ENCODE data around the gene GALNTL6. TPM values are rescaled to one million over a fixed set of nuclear protein-coding genes. Genes with fewer than 3 reads are reported as not detected.
"Not testable (repeated sequence)": the region's sequence is repeated elsewhere in the genome, so short reads cannot be mapped to it uniquely, and the experiment has no call there.

The GALNTL6 gene
- total RNA-seq, 1 donor from 2014 or later = not detected

GRCh38 chr4:172869621-172870268, 1056.5 kb downstream of the GALNTL6 start:
- no peak overlapping the region for H3K4me3 Mint-ChIP-seq
- no peak overlapping the region for H3K27ac Mint-ChIP-seq
- H3K4me1 Mint-ChIP-seq = no peaks in the 10 kb centered on the region
- H3K9me3 Mint-ChIP-seq = no peaks in the 10 kb centered on the region
- DNase-seq = no peak
- intact Hi-C loops (cut with micrococcal nuclease) = no loop called here
- H3K36me3 Mint-ChIP-seq (ENCODE audit: low read depth) = no peaks in the 10 kb centered on the region
- H3K27me3 Mint-ChIP-seq = no peaks in the 10 kb centered on the region

GRCh38 chr4:172871381-172871780, 1058.2 kb downstream of the GALNTL6 start:
- DNase-seq = no peak
- intact Hi-C loops (cut with micrococcal nuclease) = no loop called here
- no peaks in the 10 kb centered on the region for H3K36me3 Mint-ChIP-seq (ENCODE audit: low read depth)
- H3K4me1 Mint-ChIP-seq = no peaks in the 10 kb centered on the region
- H3K27ac Mint-ChIP-seq = no peak overlapping the region
- H3K4me3 Mint-ChIP-seq = no peak overlapping the region
- no peaks in the 10 kb centered on the region for H3K9me3 Mint-ChIP-seq
- H3K27me3 Mint-ChIP-seq = no peaks in the 10 kb centered on the region

GRCh38 chr4:172874944-172875343, 1061.7 kb downstream of the GALNTL6 start:
- Mint-ChIP-seq H3K9me3 (no peaks in the 10 kb centered on the region), H3K4me1 (no peaks in the 10 kb centered on the region), H3K36me3 (ENCODE audit: low read depth) (no peaks in the 10 kb centered on the region), H3K27ac (no peak overlapping the region), H3K27me3 (no peaks in the 10 kb centered on the region), H3K4me3 (no peak overlapping the region)
- intact Hi-C loops (cut with micrococcal nuclease) = no loop called here
- DNase-seq = no peak

GRCh38 chr4:172876394-172876793, 1063.2 kb downstream of the GALNTL6 start:
- Mint-ChIP-seq H3K27ac (no peak overlapping the region), H3K4me1 (no peaks in the 10 kb centered on the region), H3K4me3 (no peak overlapping the region), H3K27me3 (no peaks in the 10 kb centered on the region), H3K36me3 (ENCODE audit: low read depth) (no peaks in the 10 kb centered on the region), H3K9me3 (no peaks in the 10 kb centered on the region)
- no peak for DNase-seq
- intact Hi-C loops (cut with micrococcal nuclease) = no loop called here

- no peak overlapping the region for H3K27ac Mint-ChIP-seq
- DNase-seq = no peak
- H3K4me1 Mint-ChIP-seq = no peaks in the 10 kb centered on the region
These were observed 1068.4 kb downstream of the GALNTL6 start for GRCh38 chr4:172881645-172882044.

GRCh38 chr4:172887358-172887757, 1074.2 kb downstream of the GALNTL6 start:
- H3K4me1 Mint-ChIP-seq; intact Hi-C loops (cut with micrococcal nuclease); H3K27me3 Mint-ChIP-seq; H3K27ac Mint-ChIP-seq; H3K4me3 Mint-ChIP-seq; DNase-seq; H3K9me3 Mint-ChIP-seq; H3K36me3 Mint-ChIP-seq (ENCODE audit: low read depth): not testable (repeated sequence)

More at GRCh38 chr4:172881645-172882044, 1068.4 kb downstream of the GALNTL6 start:
- no peaks in the 10 kb centered on the region for H3K36me3 Mint-ChIP-seq (ENCODE audit: low read depth)
- H3K4me3 Mint-ChIP-seq = no peak overlapping the region
- intact Hi-C loops (cut with micrococcal nuclease) = no loop called here
- H3K9me3 Mint-ChIP-seq = peaks cover 4% of the 10 kb centered on the region
- no peaks in the 10 kb centered on the region for H3K27me3 Mint-ChIP-seq

- no peak overlapping the region for H3K27ac Mint-ChIP-seq
- H3K27me3 Mint-ChIP-seq = no peaks in the 10 kb centered on the region
- no peak for DNase-seq
- H3K36me3 Mint-ChIP-seq (ENCODE audit: low read depth) = no peaks in the 10 kb centered on the region
- intact Hi-C loops (cut with micrococcal nuclease) = no loop called here
- no peaks in the 10 kb centered on the region for H3K4me1 Mint-ChIP-seq
- peaks cover 7% of the 10 kb centered on the region for H3K9me3 Mint-ChIP-seq
- H3K4me3 Mint-ChIP-seq = no peak overlapping the region
These were observed 1074.8 kb downstream of the GALNTL6 start for GRCh38 chr4:172887959-172888358.

- peaks cover 3% of the 10 kb centered on the region for H3K9me3 Mint-ChIP-seq
- intact Hi-C loops (cut with micrococcal nuclease) = no loop called here
- H3K4me3 Mint-ChIP-seq = no peak overlapping the region
- no peaks in the 10 kb centered on the region for H3K27me3 Mint-ChIP-seq
- H3K4me1 Mint-ChIP-seq = no peaks in the 10 kb centered on the region
- DNase-seq = no peak
- H3K27ac Mint-ChIP-seq = no peak overlapping the region
- no peaks in the 10 kb centered on the region for H3K36me3 Mint-ChIP-seq (ENCODE audit: low read depth)
These were observed 1079.1 kb downstream of the GALNTL6 start for GRCh38 chr4:172892300-172892699.

- Mint-ChIP-seq H3K27me3 (no peaks in the 10 kb centered on the region), H3K4me3 (no peak overlapping the region), H3K9me3 (no peaks in the 10 kb centered on the region), H3K27ac (no peak overlapping the region), H3K4me1 (no peaks in the 10 kb centered on the region), H3K36me3 (ENCODE audit: low read depth) (no peaks in the 10 kb centered on the region)
- intact Hi-C loops (cut with micrococcal nuclease) = no loop called here
- DNase-seq = no peak
These were observed 1082.5 kb downstream of the GALNTL6 start for GRCh38 chr4:172895699-172896098.

- Mint-ChIP-seq H3K9me3 (no peaks in the 10 kb centered on the region), H3K27ac (no peak overlapping the region), H3K4me1 (no peaks in the 10 kb centered on the region), H3K27me3 (no peaks in the 10 kb centered on the region), H3K4me3 (no peak overlapping the region), H3K36me3 (ENCODE audit: low read depth) (no peaks in the 10 kb centered on the region)
- intact Hi-C loops (cut with micrococcal nuclease) = no loop called here
- no peak for DNase-seq
These were observed 1083.8 kb downstream of the GALNTL6 start for GRCh38 chr4:172897046-172897445.

GRCh38 chr4:172898715-172899114, 1085.5 kb downstream of the GALNTL6 start:
- no peaks in the 10 kb centered on the region for H3K27me3 Mint-ChIP-seq
- H3K27ac Mint-ChIP-seq = no peak overlapping the region
- no peak overlapping the region for H3K4me3 Mint-ChIP-seq
- no peaks in the 10 kb centered on the region for H3K4me1 Mint-ChIP-seq
- no peaks in the 10 kb centered on the region for H3K9me3 Mint-ChIP-seq
- no peaks in the 10 kb centered on the region for H3K36me3 Mint-ChIP-seq (ENCODE audit: low read depth)
- no peak for DNase-seq
- intact Hi-C loops (cut with micrococcal nuclease) = no loop called here

- Mint-ChIP-seq H3K36me3 (ENCODE audit: low read depth) (no peaks in the 10 kb centered on the region), H3K27me3 (no peaks in the 10 kb centered on the region), H3K4me3 (no peak overlapping the region), H3K4me1 (no peaks in the 10 kb centered on the region), H3K9me3 (no peaks in the 10 kb centered on the region), H3K27ac (no peak overlapping the region)
- DNase-seq = no peak
- intact Hi-C loops (cut with micrococcal nuclease) = no loop called here
These were observed 1086.7 kb downstream of the GALNTL6 start for GRCh38 chr4:172899861-172900260.

- no peaks in the 10 kb centered on the region for H3K36me3 Mint-ChIP-seq (ENCODE audit: low read depth)
- H3K9me3 Mint-ChIP-seq = no peaks in the 10 kb centered on the region
- H3K27ac Mint-ChIP-seq = no peak overlapping the region
- intact Hi-C loops (cut with micrococcal nuclease) = no loop called here
- peaks cover 2% of the 10 kb centered on the region for H3K27me3 Mint-ChIP-seq
- no peak for DNase-seq
- no peak overlapping the region for H3K4me3 Mint-ChIP-seq
- no peaks in the 10 kb centered on the region for H3K4me1 Mint-ChIP-seq
These were observed 1087.7 kb downstream of the GALNTL6 start for GRCh38 chr4:172900900-172901299.

GRCh38 chr4:172912468-172912867, 1099.3 kb downstream of the GALNTL6 start:
- intact Hi-C loops (cut with micrococcal nuclease); H3K27ac Mint-ChIP-seq; H3K4me3 Mint-ChIP-seq; H3K9me3 Mint-ChIP-seq; H3K27me3 Mint-ChIP-seq; DNase-seq; H3K36me3 Mint-ChIP-seq (ENCODE audit: low read depth); H3K4me1 Mint-ChIP-seq: not testable (repeated sequence)

- intact Hi-C loops (cut with micrococcal nuclease); H3K27ac Mint-ChIP-seq; H3K36me3 Mint-ChIP-seq (ENCODE audit: low read depth); H3K27me3 Mint-ChIP-seq; H3K9me3 Mint-ChIP-seq; H3K4me3 Mint-ChIP-seq; H3K4me1 Mint-ChIP-seq; DNase-seq: not testable (repeated sequence)
These were observed 1104.2 kb downstream of the GALNTL6 start for GRCh38 chr4:172917403-172917802.

Measured in activated CD4-positive, alpha-beta T cell treated with anti-CD3 and anti-CD28 coated beads, Interleukin-2, amount 10 ng/mL, durations not matched to agents 24 days and 14 days (primary cell).